Hepatic stellate cell (primary cell): ENCODE results near the gene MCTP1.
"Not testable (repeated sequence)": the region's sequence is repeated elsewhere in the genome, so short reads cannot be mapped to it uniquely, and the experiment has no call there.

Experiments
- DNase-seq: peaks from one replicate; pipeline ENCODE4 v3.0.0; 2011; ENCODE audit warnings: low spot score

The MCTP1 gene

GRCh38 chr5:95178046-95178651 is 106.7 kb downstream of the MCTP1 start:
- no peak for DNase-seq

- no peak for DNase-seq
These were observed 107.4 kb downstream of the MCTP1 start for GRCh38 chr5:95177456-95177855.

- no peak for DNase-seq
These were observed 109.8 kb downstream of the MCTP1 start for GRCh38 chr5:95175106-95175505.

GRCh38 chr5:95172659-95173058 is 112.2 kb downstream of the MCTP1 start:
- no peak for DNase-seq

- DNase-seq: no peak
These were observed 120.0 kb downstream of the MCTP1 start for GRCh38 chr5:95164861-95165260.

GRCh38 chr5:95163079-95163478 is 121.8 kb downstream of the MCTP1 start:
- no peak for DNase-seq

GRCh38 chr5:95162231-95162992 is 122.5 kb downstream of the MCTP1 start:
- DNase-seq: no peak

- no peak for DNase-seq
These were observed 125.3 kb downstream of the MCTP1 start for GRCh38 chr5:95159603-95160002.

GRCh38 chr5:95155888-95156287 is 129.0 kb downstream of the MCTP1 start:
- DNase-seq: no peak

GRCh38 chr5:95153511-95153910 is 131.4 kb downstream of the MCTP1 start:
- DNase-seq: no peak

- DNase-seq: no peak
These were observed 132.4 kb downstream of the MCTP1 start for GRCh38 chr5:95152535-95152934.

- no peak for DNase-seq
These were observed 132.8 kb downstream of the MCTP1 start for GRCh38 chr5:95152131-95152530.

GRCh38 chr5:95151694-95152093 is 133.2 kb downstream of the MCTP1 start:
- no peak for DNase-seq

- no peak for DNase-seq
These were observed 135.5 kb downstream of the MCTP1 start for GRCh38 chr5:95149387-95149786.

GRCh38 chr5:95148453-95148852 is 136.4 kb downstream of the MCTP1 start:
- no peak for DNase-seq

GRCh38 chr5:95143858-95144257 is 141.0 kb downstream of the MCTP1 start:
- not testable (repeated sequence) for DNase-seq

- DNase-seq: no peak
These were observed 142.7 kb downstream of the MCTP1 start for GRCh38 chr5:95142145-95142544.

GRCh38 chr5:95141141-95141540 is 143.8 kb downstream of the MCTP1 start:
- no peak for DNase-seq

- DNase-seq: no peak
These were observed 150.6 kb downstream of the MCTP1 start for GRCh38 chr5:95134326-95134725.

- no peak for DNase-seq
These were observed 152.8 kb downstream of the MCTP1 start for GRCh38 chr5:95132096-95132495.

GRCh38 chr5:95130941-95131340 is 154.0 kb downstream of the MCTP1 start:
- DNase-seq: no peak

- no peak for DNase-seq
These were observed 160.2 kb downstream of the MCTP1 start for GRCh38 chr5:95124731-95125130.

GRCh38 chr5:95124101-95124500 is 160.8 kb downstream of the MCTP1 start:
- DNase-seq: no peak

GRCh38 chr5:95114902-95115301 is 170.0 kb downstream of the MCTP1 start:
- DNase-seq: no peak
